NCI-H524 treated with DMSO at 0.1 percent for 48 hours (cell line): ENCODE measurements around the gene CEP250.
"Not testable (repeated sequence)": the region's sequence is repeated elsewhere in the genome, so short reads cannot be mapped to it uniquely, and the experiment has no call there.

Experiments
- DNase-seq: peaks from one replicate; lab custom pipeline; 2025; lab: John Stamatoyannopoulos, UW

The CEP250 gene, protein sequence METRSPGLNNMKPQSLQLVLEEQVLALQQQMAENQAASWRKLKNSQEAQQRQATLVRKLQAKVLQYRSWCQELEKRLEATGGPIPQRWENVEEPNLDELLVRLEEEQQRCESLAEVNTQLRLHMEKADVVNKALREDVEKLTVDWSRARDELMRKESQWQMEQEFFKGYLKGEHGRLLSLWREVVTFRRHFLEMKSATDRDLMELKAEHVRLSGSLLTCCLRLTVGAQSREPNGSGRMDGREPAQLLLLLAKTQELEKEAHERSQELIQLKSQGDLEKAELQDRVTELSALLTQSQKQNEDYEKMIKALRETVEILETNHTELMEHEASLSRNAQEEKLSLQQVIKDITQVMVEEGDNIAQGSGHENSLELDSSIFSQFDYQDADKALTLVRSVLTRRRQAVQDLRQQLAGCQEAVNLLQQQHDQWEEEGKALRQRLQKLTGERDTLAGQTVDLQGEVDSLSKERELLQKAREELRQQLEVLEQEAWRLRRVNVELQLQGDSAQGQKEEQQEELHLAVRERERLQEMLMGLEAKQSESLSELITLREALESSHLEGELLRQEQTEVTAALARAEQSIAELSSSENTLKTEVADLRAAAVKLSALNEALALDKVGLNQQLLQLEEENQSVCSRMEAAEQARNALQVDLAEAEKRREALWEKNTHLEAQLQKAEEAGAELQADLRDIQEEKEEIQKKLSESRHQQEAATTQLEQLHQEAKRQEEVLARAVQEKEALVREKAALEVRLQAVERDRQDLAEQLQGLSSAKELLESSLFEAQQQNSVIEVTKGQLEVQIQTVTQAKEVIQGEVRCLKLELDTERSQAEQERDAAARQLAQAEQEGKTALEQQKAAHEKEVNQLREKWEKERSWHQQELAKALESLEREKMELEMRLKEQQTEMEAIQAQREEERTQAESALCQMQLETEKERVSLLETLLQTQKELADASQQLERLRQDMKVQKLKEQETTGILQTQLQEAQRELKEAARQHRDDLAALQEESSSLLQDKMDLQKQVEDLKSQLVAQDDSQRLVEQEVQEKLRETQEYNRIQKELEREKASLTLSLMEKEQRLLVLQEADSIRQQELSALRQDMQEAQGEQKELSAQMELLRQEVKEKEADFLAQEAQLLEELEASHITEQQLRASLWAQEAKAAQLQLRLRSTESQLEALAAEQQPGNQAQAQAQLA (N-terminal part only)

GRCh38 chr20:35454881-35455609 is at the start of gene CEP250:
Gene CEP250, plus strand, starts transcription at chr20:35455598. Its CDS starts 6,770 bp downstream, at chr20:35462368.
- DNase-seq = peak; percentile 93

DNA sequence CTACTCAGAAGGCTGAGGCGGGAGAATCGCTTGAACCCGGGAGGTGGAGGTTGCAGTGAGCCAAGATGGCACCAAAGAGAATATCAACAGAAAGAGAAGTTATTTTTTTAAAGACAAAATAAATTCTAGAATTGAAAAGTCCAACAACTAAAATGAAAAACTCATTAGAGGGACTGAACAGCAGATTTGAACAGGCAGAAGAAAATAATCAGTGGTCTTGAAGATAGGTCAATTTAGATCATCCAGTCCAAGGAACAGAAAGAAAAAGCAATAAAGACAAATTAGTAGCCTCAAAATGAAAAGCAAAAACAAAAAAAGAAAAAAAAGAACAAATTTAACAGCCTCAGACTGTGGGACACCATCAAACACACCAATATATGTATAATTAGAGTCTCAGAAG is 49.6 kb upstream of the CEP250 start:
- no peak for DNase-seq

DNA sequence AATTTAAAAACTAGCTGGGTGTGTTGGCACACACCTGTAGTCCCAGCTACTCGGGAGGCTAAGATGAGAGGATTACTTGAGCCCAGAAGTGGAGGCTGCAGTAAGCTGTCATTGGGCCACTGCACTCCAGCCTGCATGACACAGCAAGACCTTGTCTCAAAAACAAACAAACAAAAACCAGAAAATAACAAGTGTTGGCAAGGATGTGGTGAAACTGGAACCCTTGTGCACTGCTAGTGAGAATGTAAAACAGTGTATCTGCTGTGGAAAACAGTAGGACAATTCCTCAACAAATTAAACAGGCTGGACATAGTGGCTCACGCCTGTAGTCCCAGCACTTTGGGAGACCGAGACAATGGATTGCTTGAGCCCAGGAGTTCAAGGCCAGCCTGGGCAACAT is 47.1 kb upstream of the CEP250 start:
- no peak for DNase-seq

GRCh38 chr20:35409542-35409941 is 45.9 kb upstream of the CEP250 start:
- no peak for DNase-seq

- DNase-seq = no peak
These were observed 44.8 kb upstream of the CEP250 start for GRCh38 chr20:35410613-35411012.

GRCh38 chr20:35421322-35421721 is 34.1 kb upstream of the CEP250 start:
- DNase-seq = no peak

DNA sequence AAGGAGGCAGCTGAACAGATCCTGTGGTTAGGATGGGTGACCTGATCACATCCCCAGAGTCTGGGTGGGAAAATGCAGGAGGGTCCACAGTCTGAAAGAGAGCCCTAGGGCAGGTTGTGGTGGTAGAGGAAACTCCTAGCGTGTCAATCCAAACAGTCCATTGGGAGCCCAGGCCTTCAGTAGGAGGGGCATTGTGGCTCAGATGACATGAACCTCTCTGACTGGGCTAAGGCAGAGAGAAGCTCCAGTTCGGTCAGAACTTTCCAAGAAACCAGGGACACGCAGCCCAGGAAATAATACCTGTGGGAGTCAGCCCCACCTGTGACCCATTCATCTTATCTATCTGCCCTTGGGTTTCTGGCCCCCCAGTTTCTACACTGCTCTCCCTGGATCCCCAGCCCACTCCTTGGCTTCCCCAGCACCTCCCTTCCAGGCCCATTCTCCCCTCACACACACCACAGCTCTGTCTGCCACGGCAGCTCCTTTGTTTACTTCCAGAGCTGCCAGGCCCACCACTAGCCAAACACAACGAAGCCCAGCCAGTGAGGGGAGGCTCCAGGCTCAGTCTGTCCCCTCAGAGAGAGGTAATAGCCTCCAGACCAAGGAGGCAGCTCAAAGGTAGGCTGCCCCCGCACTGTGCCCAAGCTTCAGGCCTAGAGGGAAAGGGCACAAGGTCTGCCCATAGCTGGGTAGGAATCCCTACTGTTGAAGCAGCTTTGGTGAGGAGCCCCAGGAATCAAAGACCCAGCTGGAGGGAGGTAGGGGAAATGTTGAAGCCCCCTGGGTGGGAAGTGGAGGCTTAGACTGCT is 23.6 kb upstream of the CEP250 start:
- no peak for DNase-seq

- no peak for DNase-seq
These were observed 23.0 kb upstream of the CEP250 start for GRCh38 chr20:35432430-35432735.

DNA sequence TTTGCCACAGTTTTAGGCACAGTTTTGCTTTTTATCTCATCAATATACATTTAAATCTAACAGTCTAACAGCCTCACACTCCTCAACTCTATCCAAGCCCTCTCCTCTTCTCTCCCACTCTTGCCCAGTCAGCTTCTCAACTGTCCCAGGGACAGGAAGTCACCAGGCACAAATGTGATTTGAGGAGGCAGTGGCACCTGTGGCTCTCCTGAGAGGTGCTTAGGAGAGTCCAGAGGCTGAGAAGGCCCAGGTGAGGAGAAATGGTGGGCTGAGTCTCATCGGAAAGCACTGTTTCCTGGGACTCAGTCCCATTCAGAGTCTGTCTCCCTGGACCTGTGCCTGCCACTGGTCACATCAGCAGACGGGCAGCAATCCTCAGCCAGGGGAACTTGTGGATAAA is 22.1 kb upstream of the CEP250 start:
- no peak for DNase-seq

GRCh38 chr20:35434085-35435005 is 21.1 kb upstream of the CEP250 start:
- no peak for DNase-seq

DNA sequence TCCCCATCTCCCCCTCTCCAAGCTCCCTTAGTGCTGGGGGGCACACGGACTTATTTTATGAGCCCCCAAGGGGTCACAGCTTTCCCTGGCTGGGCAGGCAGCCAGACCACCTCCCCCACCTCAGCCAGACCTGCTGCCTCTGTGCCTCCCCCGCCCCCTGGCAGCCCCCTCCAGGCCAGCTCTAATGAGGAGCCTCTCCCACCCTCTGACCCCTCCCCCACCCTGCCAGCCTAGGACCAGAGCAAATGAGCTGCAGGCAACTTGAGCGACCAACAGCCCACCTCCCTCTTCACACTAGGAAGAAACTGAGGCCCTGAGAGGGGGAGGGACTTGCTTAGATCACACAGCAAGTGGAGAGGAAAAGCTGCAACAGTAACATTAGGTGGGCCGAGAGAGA is 19.2 kb upstream of the CEP250 start:
- no peak for DNase-seq

DNA sequence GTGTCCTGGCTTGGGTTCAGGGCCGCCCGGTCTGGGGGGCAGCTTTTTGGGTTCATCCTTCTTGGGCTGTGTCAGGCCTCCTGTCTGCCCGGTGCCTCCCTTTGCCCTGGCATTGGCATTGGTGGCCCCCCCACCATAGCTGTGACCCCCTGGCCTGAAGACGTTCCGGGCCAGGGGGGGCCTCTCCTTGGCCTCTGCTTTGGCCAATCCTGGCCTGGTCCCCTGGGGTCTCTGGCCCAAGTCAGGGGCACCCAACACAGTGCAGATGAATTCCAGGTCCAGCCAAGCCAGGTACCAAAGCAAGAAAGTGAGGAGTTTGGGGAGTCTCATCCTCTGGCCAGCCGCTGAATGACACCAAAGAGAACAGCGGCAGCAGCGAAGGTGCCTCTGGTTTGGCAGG is 17.8 kb upstream of the CEP250 start:
- DNase-seq = no peak

DNA sequence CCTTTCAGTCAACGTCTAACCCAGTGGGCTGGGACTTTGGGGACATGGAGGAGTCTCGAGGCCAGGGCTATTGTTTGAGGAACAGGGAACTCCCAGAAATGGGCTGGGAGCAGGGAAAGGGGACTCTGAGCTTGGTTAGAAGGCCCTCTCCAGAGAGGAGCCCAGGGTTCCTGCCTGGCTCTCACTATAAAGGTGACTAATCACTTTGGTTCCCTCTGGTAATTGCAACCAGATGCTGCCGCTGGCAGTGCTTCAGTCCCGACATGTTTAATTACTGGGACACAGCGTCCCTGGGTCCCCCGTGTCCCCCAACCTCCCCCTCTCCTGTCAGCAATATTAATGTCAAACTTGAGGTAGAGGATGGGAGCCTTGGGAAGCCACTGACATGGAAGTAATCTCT is 12.4 kb upstream of the CEP250 start:
- no peak for DNase-seq

DNA sequence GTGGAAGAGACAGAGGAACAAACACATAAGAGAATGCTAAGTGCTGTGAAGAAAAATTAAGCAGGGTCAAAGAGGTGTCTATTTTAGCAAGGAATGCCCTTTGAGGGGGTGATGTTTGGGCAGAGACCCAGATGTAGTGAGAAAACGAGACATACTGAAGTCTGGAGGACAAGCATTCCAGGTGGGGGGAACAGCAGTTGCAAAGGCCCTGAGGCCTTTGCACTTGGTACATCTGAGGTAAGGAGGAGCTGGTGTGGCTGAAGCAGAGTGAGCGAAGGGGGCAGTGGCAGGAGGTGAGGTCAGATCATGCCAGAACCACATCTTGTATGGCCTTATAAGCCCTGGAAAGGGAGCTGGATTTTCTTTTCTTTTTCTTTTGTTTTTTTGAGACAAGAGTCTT is 11.2 kb upstream of the CEP250 start:
- DNase-seq = no peak

DNA sequence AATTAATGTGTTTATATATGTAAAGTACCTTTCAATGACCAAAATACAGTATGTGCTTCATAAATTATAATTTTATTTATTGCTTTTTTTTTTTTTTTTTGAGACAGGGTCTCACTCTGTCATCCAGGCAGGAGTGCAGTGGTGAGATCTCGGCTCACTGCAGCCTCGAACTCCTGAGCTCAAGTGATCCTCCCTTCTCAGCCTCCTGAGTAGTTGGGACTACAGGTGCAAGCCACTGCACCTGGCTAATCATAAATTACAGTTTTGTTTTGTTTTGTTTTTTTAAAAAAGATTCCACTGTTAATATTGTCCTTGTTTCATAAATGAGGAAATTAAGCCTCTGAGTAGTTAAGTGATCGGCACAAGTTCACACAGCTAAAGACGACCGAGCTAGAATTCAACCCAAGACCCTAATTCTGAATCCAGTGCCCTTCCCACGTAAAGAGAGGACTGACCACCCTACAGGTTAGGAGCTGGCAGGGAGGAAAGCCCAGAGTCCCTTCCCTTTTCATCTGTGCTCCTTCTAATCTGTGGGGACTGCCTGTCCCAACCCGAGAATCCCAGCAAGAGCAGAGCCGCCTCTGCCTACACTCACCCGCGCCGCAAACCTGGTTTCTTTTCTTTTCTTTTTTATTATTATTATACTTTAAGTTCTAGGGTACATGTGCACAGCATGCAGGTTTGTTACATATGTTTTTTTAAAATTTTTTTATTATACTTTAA is 8.9 kb upstream of the CEP250 start:
- no peak for DNase-seq

DNA sequence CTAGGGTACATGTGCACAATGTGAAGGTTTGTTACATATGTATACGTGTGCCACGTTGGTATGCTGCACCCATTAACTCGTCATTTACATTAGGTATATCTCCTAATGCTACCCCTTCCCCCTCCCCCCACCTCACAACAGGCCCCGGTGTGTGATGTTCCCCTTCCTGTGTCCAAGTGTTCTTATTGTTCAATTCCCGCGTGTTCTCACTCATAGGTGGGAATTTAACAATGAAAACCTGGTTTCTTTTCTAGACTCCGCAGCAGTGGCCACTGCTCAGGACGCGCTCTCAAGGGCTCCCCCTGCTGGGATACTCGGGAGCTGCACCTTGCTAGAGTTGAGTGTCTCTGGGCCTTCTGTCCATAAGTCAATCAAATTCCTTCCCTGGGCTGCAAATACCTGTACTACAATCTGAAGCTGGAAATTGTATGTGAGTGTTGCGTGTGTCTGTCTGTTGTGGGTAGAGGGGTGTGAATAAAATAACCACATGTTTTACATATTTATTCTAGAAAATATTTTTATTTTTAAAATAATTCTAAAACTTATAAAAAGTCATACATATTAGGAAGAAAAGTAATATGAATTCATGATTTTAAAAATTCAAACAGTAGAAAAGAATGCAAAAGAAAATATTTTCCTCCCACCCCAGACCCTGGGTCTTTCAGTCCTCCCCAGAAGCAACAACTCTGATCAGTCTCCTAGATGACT is 8.2 kb upstream of the CEP250 start:
- DNase-seq = peak; percentile 20

GRCh38 chr20:35448788-35449373 is 6.5 kb upstream of the CEP250 start:
- no peak for DNase-seq

GRCh38 chr20:35449855-35450254 is 5.5 kb upstream of the CEP250 start:
- DNase-seq = not testable (repeated sequence)
